Activated CD8-positive, alpha-beta T cell treated with anti-CD3 and anti-CD28 coated beads for 36 hours (primary cell): Measurements from ENCODE around the gene OGG1. TPM values are rescaled to one million over a fixed set of nuclear protein-coding genes. Genes with fewer than 3 reads are reported as not detected.

Source experiments
- ATAC-seq: fragments of 200-7000 bp; cut with Tn5 transposase; one replicate; pipeline ENCODE4 v1.10.0; 2021; ENCODE audit warnings: mild to moderate bottlenecking, moderate library complexity
- CTCF ChIA-PET: fragments of 350-600 bp; sonication (Branson Sonifier 250); formaldehyde crosslinking; loops from one replicate; lab custom pipeline; 2021; ENCODE audit warnings: antibody characterized with exemption; lab: Charles Lee
- POLR2A ChIA-PET: fragments of 350-600 bp; sonication (Branson Sonifier 250); formaldehyde crosslinking; loops from one replicate; lab custom pipeline; 2021; ENCODE audit warnings: antibody characterized with exemption; lab: Charles Lee
- DNase-seq: peaks from one replicate; pipeline ENCODE4 v3.0.0-alpha.2; 2020
- H3K27ac Mint-ChIP-seq: one replicate; pipeline ENCODE4 v1.8.0; 2021; ENCODE audit warnings: mild to moderate bottlenecking, mixed read lengths
- H3K27me3 Mint-ChIP-seq: one replicate; pipeline ENCODE4 v1.8.0; 2021; ENCODE audit warnings: mixed read lengths
- H3K36me3 Mint-ChIP-seq: one replicate; pipeline ENCODE4 v1.8.0; 2021; ENCODE audit warnings: low read depth, mixed read lengths
- H3K4me1 Mint-ChIP-seq: one replicate; pipeline ENCODE4 v1.8.0; 2021; ENCODE audit warnings: low read depth, mixed read lengths
- H3K4me3 Mint-ChIP-seq: one replicate; pipeline ENCODE4 v1.8.0; 2021; ENCODE audit warnings: mild to moderate bottlenecking, moderate library complexity, mixed read lengths
- H3K9me3 Mint-ChIP-seq: one replicate; pipeline ENCODE4 v1.8.0; 2021; ENCODE audit warnings: mixed read lengths
- CTCF ChIP-seq: fragments of 200-600 bp; IDR thresholded peaks from one replicate; pipeline ENCODE4 v1.8.0; 2022; ENCODE audit warnings: antibody characterized with exemption, mild to moderate bottlenecking
- intact Hi-C: fragments of 100-400 bp; cut with micrococcal nuclease; formaldehyde crosslinking; loops from one replicate; pipeline ENCODE4 v1.10.0; 2022
- total RNA-seq, 2 experiments: library from RNA; stranded (reverse); gene quantifications; one replicate each; pipeline ENCODE4 v1.2.3, GENCODE V29; 2021

The OGG1 gene
- total RNA-seq, 2 experiments from 2014 or later: 32.4 to 39.3 TPM

GRCh38 chr3:9716801-9717555 is 32.8 kb upstream of the OGG1 start:
- Mint-ChIP-seq H3K9me3 (no peaks in the 10 kb centered on the region), H3K27me3 (no peaks in the 10 kb centered on the region), H3K4me1 (peaks cover 7% of the 10 kb centered on the region), H3K27ac (no peak overlapping the region), H3K36me3 (no peaks in the 10 kb centered on the region), H3K4me3 (no peak overlapping the region)
- intact Hi-C loops: no loop called here
- DNase-seq (no peak), ATAC-seq (no peak)
- TF ChIP-seq CTCF: no peak
- POLR2A ChIA-PET: no interaction called here
- CTCF ChIA-PET: interaction anchor here (1.8 to 2.1 kb wide), 2 partner anchors 10 to 214 kb away, joined by 4 to 15 read pairs; no protein-coding TSS in a partner anchor

GRCh38 chr3:9717563-9717962 is 32.2 kb upstream of the OGG1 start:
- no peak overlapping the region for H3K27ac Mint-ChIP-seq

GRCh38 chr3:9718118-9718517 is 31.6 kb upstream of the OGG1 start:
- POLR2A ChIA-PET: interaction anchor here (1.1 kb wide), 1 partner anchor 13 kb away, joined by 3 read pairs; the partner anchor contains the start of gene BRPF1
- CTCF ChIA-PET: interaction anchor here (2.1 kb wide), 1 partner anchor 9 kb away, joined by 15 read pairs; no protein-coding TSS in a partner anchor
- H3K4me3 Mint-ChIP-seq: no peak overlapping the region
- no peak for TF ChIP-seq CTCF
- DNase-seq: no peak
- no peak overlapping the region for H3K27ac Mint-ChIP-seq
- intact Hi-C loops: no loop called here
- no peaks in the 10 kb centered on the region for H3K9me3 Mint-ChIP-seq
- no peak for ATAC-seq
- no peaks in the 10 kb centered on the region for H3K27me3 Mint-ChIP-seq
- H3K4me1 Mint-ChIP-seq: peaks cover 7% of the 10 kb centered on the region
- H3K36me3 Mint-ChIP-seq: no peaks in the 10 kb centered on the region

More at GRCh38 chr3:9717563-9717962, 32.2 kb upstream of the OGG1 start:
- intact Hi-C loops: no loop called here
- no peaks in the 10 kb centered on the region for H3K36me3 Mint-ChIP-seq
- ChIA-PET CTCF (interaction anchor here (2.1 kb wide), 1 partner anchor 10 kb away, joined by 15 read pairs; no protein-coding TSS in a partner anchor), POLR2A (no interaction called here)
- no peak for TF ChIP-seq CTCF
- ATAC-seq (no peak), DNase-seq (no peak)
- no peak overlapping the region for H3K4me3 Mint-ChIP-seq
- no peaks in the 10 kb centered on the region for H3K27me3 Mint-ChIP-seq
- H3K4me1 Mint-ChIP-seq: peaks cover 7% of the 10 kb centered on the region
- H3K9me3 Mint-ChIP-seq: no peaks in the 10 kb centered on the region

GRCh38 chr3:9721015-9721699 is 28.6 kb upstream of the OGG1 start:
- Mint-ChIP-seq H3K4me3 (no peak overlapping the region), H3K27ac (no peak overlapping the region), H3K9me3 (no peaks in the 10 kb centered on the region), H3K36me3 (no peaks in the 10 kb centered on the region), H3K27me3 (no peaks in the 10 kb centered on the region), H3K4me1 (peaks cover 3% of the 10 kb centered on the region)
- DNase-seq (no peak), ATAC-seq (no peak)
- CTCF ChIA-PET: interaction anchor here (1.0 kb wide), 1 partner anchor 29 kb away, joined by 3 read pairs; the partner anchor contains the start of gene OGG1
- TF ChIP-seq CTCF: no peak
- intact Hi-C loops: no loop called here
- POLR2A ChIA-PET: interaction anchor here (1.1 kb wide), 1 partner anchor 20 kb away, joined by 4 read pairs; no protein-coding TSS in a partner anchor
